Body of pancreas (tissue), 4 donors: ENCODE results near the gene PAN3.

Source experiments
- POLR2A ChIP-seq, 3 donors: fragments of 450-650 bp; IDR thresholded peaks; one replicate each; pipeline ENCODE4 v1.6.1; 2016; ENCODE audit warnings: antibody characterized with exemption in 3 of 3, mild to moderate bottlenecking in 2 of 3
- TF ChIP-seq, protein P1 (sequence below), 7 experiments: fragments of 450-650 bp in 4 of 7; fragments of 200-600 bp in 3 of 7; sonication (generic) in 3 of 7; IDR thresholded peaks; one replicate each; pipeline ENCODE4 v1.5.1; 2016 to 2019; ENCODE audit warnings: antibody characterized with exemption in 7 of 7

DNA sequence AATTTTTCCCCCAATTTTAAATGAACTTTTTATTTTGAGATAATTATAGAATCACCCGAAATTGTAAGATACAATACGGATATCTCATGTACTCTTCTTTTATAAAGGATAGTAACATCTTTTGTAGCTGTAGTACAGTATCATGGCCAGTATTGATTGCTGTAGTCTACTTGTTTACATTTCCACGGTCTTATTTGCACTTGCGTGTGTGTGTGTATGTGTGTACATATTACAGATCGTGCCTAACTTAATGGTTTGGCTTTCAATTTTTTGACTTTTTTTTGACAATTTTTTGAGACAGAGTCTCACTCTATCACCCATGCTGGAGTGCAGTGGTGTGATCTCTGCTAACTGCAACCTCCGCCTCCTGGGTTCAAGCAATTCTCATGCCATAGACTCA, 6.7 kb downstream of the PAN3 start:
- TF ChIP-seq, protein P1, sequence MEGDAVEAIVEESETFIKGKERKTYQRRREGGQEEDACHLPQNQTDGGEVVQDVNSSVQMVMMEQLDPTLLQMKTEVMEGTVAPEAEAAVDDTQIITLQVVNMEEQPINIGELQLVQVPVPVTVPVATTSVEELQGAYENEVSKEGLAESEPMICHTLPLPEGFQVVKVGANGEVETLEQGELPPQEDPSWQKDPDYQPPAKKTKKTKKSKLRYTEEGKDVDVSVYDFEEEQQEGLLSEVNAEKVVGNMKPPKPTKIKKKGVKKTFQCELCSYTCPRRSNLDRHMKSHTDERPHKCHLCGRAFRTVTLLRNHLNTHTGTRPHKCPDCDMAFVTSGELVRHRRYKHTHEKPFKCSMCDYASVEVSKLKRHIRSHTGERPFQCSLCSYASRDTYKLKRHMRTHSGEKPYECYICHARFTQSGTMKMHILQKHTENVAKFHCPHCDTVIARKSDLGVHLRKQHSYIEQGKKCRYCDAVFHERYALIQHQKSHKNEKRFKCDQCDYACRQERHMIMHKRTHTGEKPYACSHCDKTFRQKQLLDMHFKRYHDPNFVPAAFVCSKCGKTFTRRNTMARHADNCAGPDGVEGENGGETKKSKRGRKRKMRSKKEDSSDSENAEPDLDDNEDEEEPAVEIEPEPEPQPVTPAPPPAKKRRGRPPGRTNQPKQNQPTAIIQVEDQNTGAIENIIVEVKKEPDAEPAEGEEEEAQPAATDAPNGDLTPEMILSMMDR (IDR thresholded peaks at IDR 0.05) = no peak
- no peak for TF ChIP-seq POLR2A (IDR thresholded peaks at IDR 0.05)
